ENCODE data around the gene MTG2. TPM values are rescaled to one million over a fixed set of nuclear protein-coding genes. Genes with fewer than 3 reads are reported as not detected.
A peak's percentile ranks its signal among the peaks of the same experiment; 100 is the strongest.

MTG2 gene
- total and polyA plus RNA-seq, 2 of the 13 experiments (the other 11 are each of a cell fraction or from before 2014, with no cell fraction given): 20.4 to 37.8 TPM

DNA sequence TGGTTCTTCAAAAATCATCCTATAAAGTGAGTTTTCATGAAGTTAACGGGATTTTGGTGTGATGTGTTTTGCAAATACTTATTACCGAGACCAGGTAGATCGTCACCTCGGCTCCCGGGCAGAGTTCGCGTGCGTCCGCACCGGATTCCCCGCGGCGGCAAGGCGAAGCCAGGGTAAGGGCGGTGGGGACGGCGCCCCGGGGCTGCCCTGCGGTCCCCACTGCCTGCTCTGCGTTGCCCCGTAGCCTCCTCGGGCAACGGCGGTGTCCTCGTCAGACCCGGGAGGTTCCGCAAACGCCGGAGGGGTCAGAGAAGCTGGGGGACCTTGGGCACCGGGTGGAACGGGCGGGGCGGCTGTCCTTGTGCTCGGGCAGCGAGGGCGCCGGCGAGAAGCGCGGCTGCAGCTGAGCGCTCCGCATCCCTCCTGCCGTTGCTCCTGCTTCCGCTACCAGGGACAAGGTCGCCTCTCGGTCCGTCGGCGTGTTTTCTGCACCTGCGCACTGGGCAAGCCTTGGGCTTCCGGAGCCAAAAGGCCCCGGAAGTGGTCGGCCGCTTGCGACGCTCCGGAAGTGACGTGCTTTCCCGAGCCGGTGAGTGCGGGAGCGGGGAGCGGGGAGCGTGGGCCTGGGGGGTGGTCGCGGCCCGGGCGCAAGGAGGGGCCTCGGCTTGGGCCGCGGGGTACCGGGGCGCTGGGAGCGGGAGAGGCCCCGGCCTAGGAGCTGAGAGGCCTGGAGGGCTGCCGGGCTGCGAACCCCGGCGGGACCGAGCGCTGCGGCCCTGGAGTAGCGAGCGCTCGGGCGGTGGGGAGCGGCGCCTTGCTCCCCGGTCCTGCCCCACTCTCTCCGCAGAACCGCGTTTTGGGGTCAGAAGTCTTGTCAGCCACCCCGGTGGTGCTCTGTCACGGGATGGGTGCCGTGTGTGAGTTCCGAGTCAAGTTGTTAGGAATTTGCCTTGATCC is at the start of gene MTG2 (continued):
- TF ChIP-seq ZNF350 (CRISPR knock-in tag; IDR thresholded peaks at IDR 0.05; ENCODE audit: borderline replicate concordance, low read depth): peak; percentile 100
- peak; percentile 54; the same call in 1 of the 2 replicates for TF ChIP-seq MLX (CRISPR knock-in tag; IDR thresholded peaks at IDR 0.05)
- TF ChIP-seq ZNF781 (CRISPR knock-in tag; IDR thresholded peaks at IDR 0.05; ENCODE audit: borderline replicate concordance, not compliant biosample characterization): peak; percentile 98
- TF ChIP-seq ZNF468 (CRISPR knock-in tag; IDR thresholded peaks at IDR 0.05): peak; percentile 94; the same call in 1 of the 2 replicates
- TF ChIP-seq ZNF598 (CRISPR knock-in tag; IDR thresholded peaks at IDR 0.05; ENCODE audit: borderline replicate concordance): peak; percentile 97; the same call in 1 of the 2 replicates
- TF ChIP-seq RFX3 (CRISPR knock-in tag; IDR thresholded peaks at IDR 0.05): peak; percentile 55
- peak; percentile 96; the same call in 1 of the 2 replicates for TF ChIP-seq ZNF180 (CRISPR knock-in tag; IDR thresholded peaks at IDR 0.05; ENCODE audit: borderline replicate concordance, low read depth)
- TF ChIP-seq ELF3 (CRISPR knock-in tag; IDR thresholded peaks at IDR 0.05): peak; percentile 96
- TF ChIP-seq ASH2L (IDR thresholded peaks at IDR 0.05; ENCODE audit: insufficient read length, low read depth, low read length): peak; percentile 99
- peak; percentile 100 for TF ChIP-seq ZNF619 (CRISPR knock-in tag; IDR thresholded peaks at IDR 0.05)
- TF ChIP-seq ZFP36L1 (CRISPR knock-in tag; IDR thresholded peaks at IDR 0.05): peak; percentile 90; the same call in 1 of the 2 replicates
- peak; percentile 96; the same call in 1 of the 2 replicates for TF ChIP-seq ZNF230 (CRISPR knock-in tag; IDR thresholded peaks at IDR 0.05)
- TF ChIP-seq ZNF678 (CRISPR knock-in tag; IDR thresholded peaks at IDR 0.05): peak; percentile 88; the same call in 1 of the 2 replicates
- 0 out of 2 replicates have a peak, but pooled peaks have one; percentile 44 for TF ChIP-seq ZNF354B (CRISPR knock-in tag; IDR thresholded peaks at IDR 0.05)
- peak; percentile 97; the same call in 1 of the 2 replicates for TF ChIP-seq ZNF850 (CRISPR knock-in tag; conservative IDR thresholded peaks at IDR 0.05)
- TF ChIP-seq SOX5 (CRISPR knock-in tag; IDR thresholded peaks at IDR 0.05; ENCODE audit: borderline replicate concordance): peak; percentile 71; the same call in 1 of the 2 replicates
- TF ChIP-seq, protein P1, sequence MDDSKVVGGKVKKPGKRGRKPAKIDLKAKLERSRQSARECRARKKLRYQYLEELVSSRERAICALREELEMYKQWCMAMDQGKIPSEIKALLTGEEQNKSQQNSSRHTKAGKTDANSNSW (CRISPR knock-in tag; IDR thresholded peaks at IDR 0.05; ENCODE audit: borderline replicate concordance): no peak; the same call in none of the 2 replicates
- no peak for TF ChIP-seq SYNCRIP (IDR thresholded peaks at IDR 0.05; ENCODE audit: insufficient read depth, low read depth, low read length)
- peak; percentile 80 for TF ChIP-seq XBP1 (CRISPR knock-in tag; IDR thresholded peaks at IDR 0.05)
- no peak; the same call in 1 of the 2 replicates for TF ChIP-seq NR2F2 (IDR thresholded peaks at IDR 0.05; ENCODE audit: borderline replicate concordance, low read depth)
- peak; percentile 100 for TF ChIP-seq KDM2A (CRISPR knock-in tag; IDR thresholded peaks at IDR 0.05; ENCODE audit: borderline replicate concordance, low read depth)
- TF ChIP-seq ZFP37 (CRISPR knock-in tag; IDR thresholded peaks at IDR 0.05; ENCODE audit: borderline replicate concordance): peak; percentile 93
- TF ChIP-seq EHMT2 (IDR thresholded peaks at IDR 0.05; ENCODE audit: borderline replicate concordance, low read depth, low read length): no peak
- TF ChIP-seq ATM (IDR thresholded peaks at IDR 0.05; ENCODE audit: borderline replicate concordance): no peak
- TF ChIP-seq ZFP36L2 (CRISPR knock-in tag; IDR thresholded peaks at IDR 0.05): no peak; the same call in 1 of the 2 replicates
- TF ChIP-seq KAT8 (CRISPR knock-in tag; IDR thresholded peaks at IDR 0.05): peak; percentile 100
- peak; percentile 92; the same call in 1 of the 2 replicates for TF ChIP-seq ZFP1 (CRISPR knock-in tag; IDR thresholded peaks at IDR 0.05)
- TF ChIP-seq ATF1 (CRISPR knock-in tag; IDR thresholded peaks at IDR 0.05): peak; percentile 96
- peak; percentile 96 for TF ChIP-seq MED13 (CRISPR knock-in tag; IDR thresholded peaks at IDR 0.05)
- TF ChIP-seq, protein P2, sequence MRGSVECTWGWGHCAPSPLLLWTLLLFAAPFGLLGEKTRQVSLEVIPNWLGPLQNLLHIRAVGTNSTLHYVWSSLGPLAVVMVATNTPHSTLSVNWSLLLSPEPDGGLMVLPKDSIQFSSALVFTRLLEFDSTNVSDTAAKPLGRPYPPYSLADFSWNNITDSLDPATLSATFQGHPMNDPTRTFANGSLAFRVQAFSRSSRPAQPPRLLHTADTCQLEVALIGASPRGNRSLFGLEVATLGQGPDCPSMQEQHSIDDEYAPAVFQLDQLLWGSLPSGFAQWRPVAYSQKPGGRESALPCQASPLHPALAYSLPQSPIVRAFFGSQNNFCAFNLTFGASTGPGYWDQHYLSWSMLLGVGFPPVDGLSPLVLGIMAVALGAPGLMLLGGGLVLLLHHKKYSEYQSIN (CRISPR knock-in tag; IDR thresholded peaks at IDR 0.05; ENCODE audit: borderline replicate concordance): peak; percentile 33; the same call in 1 of the 2 replicates

Measured in HepG2 (cell line).